Measurements from ENCODE around the gene LDB2.

- TF ChIP-seq CTCF (IDR thresholded peaks at IDR 0.05) (no peak), POLR2A (IDR thresholded peaks at IDR 0.05) (no peak)
These were observed 170.3 kb downstream of the LDB2 start for GRCh38 chr4:16728111-16728510.
